DMS53 treated with DMSO at 0.1 percent for 48 hours (cell line): Measurements from ENCODE around the gene ADNP2.
A peak's percentile ranks its signal among the peaks of the same experiment; 100 is the strongest.
"Not testable (repeated sequence)": the region's sequence is repeated elsewhere in the genome, so short reads cannot be mapped to it uniquely, and the experiment has no call there.

ENCODE experiments used
- DNase-seq: peaks from one replicate; lab custom pipeline; 2025; ENCODE audit not compliant: unreplicated experiment; lab: John Stamatoyannopoulos, UW

Gene ADNP2

DNA sequence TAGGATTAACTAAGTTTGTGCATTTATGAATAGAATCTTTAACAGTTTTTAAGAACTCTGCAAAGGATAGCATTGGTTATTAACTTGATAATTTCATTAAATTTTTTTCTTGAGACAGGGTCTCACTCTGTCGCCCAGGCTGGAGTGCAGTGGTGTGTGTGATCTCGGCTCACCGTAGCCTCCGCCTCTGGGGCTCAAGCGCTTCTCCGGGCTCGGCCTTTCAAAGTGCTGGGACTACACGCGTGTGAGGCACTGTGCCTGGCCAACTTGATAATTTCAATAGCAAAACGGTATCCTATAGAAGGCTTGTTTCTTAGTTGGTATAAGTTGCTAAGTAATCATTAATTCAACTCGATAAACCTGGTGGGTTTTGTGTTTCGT is 38.0 kb downstream of the ADNP2 start:
- peak; percentile 25 for DNase-seq

DNA sequence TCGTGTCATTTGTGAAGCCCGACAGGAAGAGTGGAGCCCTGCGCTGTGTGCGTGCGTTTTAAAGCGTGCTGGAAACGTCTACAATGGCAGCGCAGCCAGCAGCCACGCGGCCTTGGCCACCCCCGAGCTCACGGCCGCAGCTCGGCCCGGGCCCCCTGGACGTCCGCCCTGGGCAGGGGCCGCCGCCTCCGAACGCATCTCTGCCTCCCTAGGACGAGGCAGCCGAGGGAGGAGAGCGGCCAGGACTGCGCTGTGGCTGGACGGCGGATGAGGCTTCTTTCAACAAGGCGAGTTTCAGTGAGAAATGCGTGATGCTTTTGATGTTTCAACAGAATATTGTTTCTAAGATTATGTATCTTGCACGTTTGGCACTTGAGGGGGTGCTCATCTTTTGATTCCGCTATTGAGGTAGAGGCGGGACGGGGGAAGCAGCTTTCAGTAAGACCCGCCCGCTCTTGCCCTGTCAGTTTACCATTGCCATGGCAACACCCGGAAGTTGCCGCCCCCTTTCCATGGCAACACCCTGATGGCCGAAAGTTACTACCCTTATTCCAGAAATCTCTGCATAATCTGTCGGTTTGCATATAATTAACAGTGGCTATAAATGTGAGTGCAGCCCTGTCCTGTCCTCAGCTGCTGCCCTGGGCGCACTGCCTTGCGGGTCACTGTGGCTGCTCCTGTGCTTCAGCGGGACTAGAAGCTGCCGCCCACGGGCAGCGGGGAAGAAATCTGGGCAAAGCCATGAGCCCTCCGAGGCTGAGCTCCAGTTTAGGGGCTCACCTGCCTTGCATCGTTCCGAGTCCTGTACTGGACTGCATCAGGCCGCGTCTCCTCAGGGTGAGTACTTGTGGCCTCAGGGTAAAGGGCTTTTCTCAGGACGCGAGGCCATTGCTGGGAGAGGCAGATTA is 38.6 kb downstream of the ADNP2 start:
- DNase-seq: peak; percentile 69

DNA sequence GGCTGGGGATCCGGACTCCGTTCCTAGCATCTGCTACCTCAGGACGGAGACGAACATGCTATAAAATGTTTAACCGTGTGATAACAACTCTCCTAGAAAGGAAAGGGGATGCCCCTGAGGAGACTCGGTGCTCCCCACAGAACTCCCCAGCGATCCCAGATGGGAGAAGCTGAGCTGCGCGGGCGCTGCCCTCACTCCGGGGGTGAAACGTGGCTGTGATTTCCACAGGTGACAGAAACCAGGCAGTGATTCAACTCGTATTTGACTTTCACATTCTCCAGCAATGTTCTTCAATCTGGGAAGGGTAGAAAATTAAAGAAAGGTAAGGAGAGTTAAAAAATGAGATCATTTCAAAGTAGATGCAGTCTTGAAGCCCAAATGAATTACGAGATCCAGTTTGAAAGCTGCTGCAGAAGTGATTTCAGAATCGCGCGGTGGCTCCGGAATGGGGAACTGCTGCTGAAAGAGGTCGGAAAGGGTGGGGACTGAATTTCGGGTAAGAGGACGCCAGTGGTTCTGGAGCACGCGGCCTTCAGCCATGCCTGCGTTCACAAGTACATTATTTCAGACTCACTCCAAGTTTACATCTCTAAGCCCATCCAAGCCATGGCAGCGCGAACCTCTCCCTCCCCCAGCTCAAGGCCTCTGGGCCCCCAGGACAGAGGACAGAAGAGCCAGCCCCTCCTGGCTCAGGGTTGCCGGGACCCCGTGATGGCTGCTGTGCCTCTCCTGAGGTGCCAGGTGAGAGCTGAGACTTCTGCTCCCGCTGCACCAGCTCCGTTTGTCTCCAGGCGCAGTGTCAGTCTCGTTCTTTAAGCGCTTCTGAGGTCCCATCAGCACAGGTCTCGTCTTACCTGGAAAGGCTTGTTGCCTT is 39.5 kb downstream of the ADNP2 start:
- DNase-seq: no peak

DNA sequence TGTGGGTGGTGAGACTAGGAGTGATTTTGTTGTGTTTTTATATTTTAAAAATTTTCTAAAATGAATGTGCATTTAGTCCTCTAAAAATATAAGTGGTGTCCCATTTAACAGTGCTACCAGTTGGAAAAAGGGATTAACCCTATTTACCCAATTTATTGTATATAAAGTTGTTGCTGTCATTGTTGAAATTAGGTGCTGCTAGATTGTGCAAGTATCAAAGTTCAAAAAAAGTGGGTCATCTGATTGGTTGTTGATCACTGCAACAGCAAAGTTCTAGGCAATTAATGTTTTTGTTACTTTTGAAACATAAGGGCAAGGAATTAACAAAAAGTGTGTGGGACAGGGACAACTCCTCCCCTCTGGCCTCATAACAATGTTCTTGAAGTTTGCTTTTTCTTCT is 40.6 kb downstream of the ADNP2 start:
- no peak for DNase-seq

DNA sequence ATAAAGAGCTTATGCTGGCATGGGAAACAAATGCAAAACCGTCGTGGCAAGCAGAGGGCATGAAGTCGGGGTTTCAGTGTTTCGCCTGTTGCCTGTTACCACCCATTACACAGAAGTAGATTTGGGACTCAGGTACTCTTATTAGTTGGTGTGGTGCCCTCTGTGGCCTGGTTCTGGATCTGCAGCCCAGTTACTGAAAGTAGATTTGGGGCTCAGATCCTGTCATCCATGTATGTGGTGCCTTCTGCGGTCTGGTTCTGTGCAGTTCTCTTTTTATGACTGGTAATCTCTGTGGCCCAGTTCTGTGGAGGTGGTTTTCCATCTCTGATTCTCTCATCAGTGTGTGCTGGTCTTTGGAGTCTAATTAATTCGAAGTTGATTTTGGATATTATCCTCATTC is 45.2 kb downstream of the ADNP2 start:
- DNase-seq: no peak

DNA sequence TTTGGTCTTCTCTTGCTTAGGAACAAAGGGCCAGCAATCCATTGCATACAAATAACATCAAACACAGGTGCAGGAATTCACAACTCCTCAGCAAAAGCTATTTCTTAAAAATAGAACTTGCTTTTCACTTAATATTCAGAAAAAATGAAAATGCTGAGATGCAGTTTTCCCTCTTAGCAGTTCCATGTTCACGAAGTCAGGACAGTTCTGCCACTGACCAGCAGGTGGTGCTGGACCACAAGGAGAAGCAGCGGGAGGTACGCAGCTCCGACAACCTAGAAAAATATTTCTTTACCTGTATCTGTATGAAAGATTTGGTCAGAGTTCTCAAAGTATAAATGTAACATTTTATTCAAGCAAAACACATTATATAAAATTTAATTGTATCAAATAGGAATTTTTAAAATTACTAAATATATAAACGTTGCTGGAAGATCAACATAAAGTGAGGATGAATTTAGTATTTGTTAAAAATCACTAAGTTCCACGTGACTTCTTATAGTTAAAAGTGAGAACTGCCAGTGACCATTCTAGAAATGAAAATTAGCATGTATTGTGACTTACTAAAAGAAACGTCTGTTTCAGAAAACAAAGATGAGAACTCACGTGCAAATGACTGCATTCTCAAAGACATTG is 48.8 kb downstream of the ADNP2 start:
- peak; percentile 63 for DNase-seq

DNA sequence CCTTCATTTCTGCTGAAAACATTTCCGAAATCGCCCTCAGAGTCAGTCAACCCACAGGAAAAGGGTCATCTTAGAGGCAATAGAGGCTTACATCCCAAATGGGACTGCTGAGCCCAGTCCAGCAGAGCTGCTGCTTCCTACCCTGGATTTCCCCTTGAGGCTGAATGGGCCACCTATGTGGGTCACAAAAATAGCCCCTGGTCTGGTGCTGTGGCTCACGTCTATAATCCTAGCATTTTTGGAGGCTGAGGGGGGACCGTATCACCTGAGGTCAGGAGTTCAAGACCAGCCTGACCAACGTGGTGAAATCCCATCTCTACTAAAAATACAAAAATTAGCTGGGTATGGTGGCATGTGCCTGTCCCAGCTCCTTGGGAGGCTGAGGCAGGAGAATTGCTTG is 49.3 kb downstream of the ADNP2 start:
- DNase-seq: no peak

DNA sequence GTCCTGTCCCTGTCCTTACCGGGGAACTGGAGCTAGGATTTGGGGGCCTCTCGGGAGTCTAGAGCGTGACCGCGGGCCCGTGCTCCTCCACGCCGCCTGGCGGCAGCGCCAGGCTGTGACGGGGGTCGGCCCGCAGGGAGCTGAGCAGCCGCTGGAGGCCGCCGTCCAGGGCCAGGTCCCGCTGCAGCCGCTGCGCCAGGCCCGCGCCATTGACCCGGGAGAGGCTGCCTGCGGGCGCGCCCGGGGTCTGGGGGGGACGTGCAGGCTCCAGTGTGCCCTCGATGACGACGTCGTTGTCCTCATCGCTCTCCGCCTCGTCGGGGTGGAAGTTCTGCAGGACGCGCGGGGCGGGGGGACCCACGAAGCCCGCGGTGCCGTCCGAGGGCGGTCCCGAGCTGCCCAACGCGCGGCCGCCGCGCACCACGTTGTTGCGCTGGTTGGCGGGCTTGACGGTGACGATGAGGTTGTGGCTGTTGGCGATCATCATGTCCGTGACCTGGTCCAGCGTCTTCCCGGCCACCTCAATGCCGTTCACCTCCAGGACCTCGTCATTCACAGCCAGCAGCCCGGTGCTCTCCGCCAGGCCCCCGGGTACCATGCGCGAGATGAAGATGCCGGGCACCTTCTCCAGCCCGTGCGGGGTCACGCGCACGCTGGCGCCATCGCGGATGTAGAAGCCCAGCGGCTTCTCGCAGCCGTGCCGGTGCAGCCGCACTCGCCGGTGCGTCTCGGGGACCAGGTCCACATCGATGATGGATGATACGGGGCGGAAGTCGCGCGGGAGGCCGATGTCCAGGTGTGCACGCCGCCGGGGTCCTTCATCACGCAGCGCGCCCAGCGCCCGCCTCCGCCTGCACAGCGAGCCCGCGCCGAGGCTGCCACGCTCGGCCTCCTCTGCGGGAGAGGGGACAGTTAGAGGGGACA is 50.9 kb downstream of the ADNP2 start:
- no peak for DNase-seq

DNA sequence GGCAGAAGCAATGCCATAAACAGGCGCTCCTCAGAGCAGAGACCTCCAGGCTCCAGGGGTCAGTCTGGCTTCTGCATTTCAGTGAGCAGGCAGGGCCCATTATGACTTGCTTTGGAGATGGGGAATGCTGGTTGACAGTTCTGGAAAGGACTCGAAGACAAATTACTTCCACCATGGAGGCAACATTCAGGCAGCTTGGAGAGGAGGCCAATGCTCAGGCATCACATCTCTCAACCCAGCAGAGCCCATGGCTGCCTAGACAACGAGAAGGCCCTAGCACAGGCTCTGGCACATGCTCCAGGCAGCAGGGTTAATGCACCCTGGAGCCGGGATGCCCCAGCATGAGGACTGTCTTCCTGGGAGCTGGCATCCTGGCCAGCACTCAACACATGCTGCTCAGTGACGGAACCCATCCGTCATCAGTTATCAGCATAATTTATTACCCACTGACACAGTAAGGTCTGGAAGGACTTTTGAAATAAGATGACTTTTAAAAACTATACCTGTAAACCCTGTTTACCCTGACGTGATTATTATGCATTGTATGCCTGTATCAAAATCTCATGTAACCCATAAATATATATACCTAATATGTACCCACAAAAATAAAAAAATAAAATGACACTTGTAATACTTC is 52.8 kb downstream of the ADNP2 start:
- DNase-seq: no peak

DNA sequence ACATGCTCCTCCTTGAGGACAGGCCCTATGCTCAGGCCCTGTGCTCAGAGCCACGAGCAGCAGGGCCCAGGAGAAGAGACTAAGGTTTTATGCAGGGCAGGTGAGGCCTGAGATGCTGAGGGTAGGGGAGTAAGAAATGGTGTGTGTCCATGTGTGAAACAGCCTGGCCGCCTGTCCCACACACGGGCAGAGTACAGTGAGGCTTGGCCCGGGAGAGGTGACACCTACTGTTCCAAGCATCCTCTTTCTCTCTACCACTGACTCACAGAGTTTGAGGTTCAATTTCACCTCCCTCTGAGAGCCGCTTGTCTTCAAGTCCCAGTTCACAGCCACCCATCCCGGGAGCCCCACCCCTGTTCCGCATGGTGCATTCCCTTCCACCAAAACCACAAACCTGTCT is 54.1 kb downstream of the ADNP2 start:
- no peak for DNase-seq

DNA sequence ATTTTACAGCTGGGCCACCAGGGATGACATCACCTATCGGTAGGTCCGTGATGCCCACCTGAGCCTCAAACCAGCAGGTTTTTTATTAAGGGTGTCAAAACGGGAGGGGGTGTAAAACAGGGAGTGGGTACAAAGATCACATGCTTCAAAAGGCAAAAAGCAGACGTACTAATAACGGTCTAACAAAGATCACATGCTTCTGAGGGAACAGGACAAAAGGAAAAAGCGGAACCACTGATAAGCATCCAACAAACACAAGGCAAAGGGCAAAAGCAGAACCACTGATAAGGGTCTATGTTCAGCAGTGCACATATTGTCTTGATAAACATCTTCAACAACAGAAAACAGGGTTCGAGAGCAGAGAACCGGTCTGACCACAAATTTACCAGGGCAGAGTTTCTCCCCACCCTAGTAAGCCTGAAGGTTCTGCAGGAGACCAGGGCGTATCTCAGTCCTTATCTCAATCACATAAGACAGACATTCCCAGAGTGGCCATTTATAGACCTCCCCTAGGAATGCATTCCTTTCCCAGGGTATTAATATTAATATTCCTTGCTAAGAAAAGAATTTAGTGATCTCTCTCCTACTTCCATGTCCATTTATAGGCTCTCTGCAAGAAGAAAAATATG is 55.8 kb downstream of the ADNP2 start:
- not testable (repeated sequence) for DNase-seq

DNA sequence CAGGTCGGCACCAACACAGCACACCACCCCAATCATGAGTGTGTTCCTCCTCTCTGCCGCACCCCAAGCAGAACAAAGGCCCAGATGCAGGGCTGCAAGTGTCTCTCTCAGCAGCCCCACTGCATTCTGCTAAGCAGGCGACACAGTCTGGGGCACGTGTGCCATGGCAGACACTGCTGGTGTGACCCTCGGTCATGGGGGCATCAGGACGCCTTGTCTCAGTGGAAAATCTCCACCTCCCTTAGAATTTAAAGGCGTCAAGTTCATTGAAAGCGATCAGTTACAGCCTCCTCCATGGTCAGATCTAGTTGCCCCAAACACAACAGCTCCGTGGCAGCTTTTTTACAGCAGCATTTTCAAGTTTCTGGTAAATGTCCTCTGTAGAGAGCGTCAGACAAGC is 57.2 kb downstream of the ADNP2 start:
- no peak for DNase-seq

DNA sequence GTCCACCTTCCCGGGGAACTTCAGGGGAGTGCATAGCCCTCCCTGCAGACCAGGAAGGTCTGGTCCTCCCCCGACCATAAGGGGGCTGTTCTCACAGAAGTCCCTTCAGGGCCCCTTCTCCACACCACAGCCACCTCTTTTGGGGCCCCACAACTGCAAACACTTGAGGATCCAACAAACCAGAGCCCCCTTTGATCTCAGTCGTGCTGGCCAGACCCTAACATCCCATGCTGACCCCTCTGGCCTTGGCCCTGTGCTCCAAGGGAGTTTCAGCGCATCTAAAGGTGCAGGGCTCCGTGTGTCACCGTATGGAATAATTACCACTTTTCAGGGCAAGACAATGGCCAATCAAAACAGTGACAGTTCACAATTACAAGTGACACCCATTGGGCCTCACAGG is 57.7 kb downstream of the ADNP2 start:
- DNase-seq: no peak

DNA sequence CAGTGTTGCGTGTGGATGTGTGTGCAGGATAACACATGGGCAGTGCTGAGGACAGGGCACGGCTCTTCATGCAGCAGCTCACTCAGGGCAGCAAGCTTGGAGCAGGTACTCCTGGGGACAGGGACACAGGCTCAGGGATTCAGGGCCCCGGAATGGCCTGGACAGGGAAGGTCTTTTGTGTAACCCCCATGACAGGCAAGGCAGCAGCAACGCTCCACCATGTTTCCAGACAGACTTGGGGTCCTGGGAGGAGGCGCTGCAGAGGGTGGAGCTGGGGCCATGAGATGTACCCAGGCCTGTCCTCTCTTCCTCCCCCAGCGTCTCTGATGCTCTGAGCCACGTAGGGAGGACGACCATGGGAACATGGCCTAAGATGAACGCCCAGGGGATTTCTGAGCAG is 58.3 kb downstream of the ADNP2 start:
- DNase-seq: no peak

DNA sequence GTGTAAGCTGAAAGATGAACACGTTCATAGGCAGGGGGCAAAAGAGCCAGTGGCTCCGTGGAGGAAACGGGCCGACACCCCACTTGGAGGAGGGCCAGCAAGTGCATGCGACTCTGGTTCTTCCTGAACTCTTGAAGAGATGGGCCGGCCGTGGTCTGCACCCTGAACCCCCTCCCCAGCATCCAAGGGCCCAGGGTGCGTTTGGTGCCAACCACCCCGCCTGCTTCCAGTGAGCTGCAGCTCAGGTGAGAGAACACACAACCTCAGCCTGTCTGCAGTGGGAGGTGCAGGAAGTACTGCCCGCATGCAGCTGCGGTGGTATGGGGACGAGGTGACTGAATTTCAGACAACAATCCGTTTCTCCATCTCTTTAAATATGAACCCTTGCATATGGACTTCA is 58.9 kb downstream of the ADNP2 start:
- no peak for DNase-seq

DNA sequence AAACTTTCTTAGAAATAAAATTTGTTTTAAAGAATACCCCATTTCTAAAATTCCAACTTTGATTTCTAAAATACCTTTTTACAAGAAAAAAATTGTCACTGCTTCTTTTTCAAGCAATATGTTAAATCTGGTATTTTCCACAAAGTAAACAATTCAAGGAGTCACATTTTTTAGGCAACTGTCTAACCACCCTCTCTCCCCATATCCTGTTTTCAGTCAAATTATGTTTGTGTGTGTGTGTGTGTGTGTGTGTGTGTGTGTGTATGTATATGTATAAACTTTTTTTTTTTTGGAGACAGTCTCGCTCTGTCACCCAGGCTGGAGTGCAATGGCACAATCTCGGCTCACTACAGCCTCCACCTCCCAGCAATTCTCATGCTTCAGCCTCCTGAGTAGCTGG is 59.3 kb downstream of the ADNP2 start:
- no peak for DNase-seq

DNA sequence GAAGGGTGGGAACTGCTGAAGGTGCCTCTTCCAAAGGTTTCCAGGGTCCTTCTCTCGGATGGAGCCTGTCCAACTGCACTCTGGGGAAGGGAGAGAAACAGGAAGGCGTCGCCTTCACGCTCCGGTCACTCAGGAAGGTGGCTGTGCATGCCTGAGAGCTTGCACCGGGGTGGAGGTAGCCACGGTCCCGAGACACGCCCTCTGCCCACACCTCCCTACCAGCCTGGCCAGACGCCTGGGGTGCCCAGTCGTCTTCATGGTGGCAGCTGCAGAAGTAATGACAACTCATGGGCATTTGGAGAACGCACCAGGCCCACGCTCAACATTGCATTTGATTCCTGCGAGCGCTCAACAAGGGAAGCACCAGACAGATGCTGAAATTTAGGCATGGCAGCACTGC is 59.9 kb downstream of the ADNP2 start:
- no peak for DNase-seq

DNA sequence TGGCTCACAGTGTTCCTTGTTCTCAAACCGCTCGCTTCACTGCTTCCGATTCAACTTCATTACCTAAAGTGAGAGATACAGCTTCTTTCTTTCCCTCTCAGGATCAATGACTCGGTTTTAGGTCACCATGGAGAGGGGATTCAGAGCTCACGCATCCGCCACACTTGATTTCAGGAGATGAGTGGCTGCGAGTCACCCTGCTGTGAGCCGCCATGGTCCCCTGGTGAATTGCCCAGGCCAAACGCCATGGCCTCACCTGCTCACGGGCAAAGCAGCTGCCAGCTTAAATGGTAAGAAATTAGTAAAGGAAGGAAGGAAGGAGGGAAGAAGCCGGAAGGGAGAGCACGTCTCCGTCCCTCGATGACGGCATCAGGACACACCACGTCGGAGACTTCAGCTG is 60.5 kb downstream of the ADNP2 start:
- no peak for DNase-seq

DNA sequence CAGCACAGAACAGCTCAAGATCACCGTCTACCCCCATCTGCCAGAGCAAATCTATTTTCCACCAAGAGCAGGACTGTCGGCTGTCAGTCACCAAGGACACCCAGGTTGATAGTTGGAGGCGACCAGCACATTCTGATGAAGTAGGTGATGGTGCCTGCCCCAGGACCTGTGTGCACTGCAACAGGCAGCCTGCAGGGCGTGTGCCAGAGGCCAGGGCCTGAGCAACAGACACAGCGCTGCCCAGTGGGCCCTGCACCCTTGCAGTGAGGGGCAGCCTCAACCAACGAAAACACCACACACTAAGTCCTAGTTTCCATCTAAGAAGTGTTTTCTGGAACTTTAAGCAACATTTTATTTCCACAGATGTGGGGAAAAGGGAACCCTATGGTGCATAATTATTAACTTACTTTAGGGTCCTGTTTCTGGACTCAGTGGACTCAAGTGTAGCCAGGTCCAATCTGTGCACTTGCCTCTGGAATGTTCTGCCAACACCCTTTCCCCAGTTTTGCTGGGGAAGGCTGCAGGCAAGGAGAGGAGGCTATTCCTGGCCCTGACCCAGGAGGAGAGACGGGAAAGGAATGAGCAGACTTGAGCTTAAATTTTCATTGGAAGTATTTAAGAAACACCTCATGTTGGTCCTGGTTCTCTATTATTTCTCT is 61.5 kb downstream of the ADNP2 start:
- DNase-seq: no peak
